IPS-20b (cell line): ENCODE measurements around the gene CACNA1C.

ENCODE experiments used
- H3K27ac ChIP-seq: one replicate; pipeline ENCODE4 v1.5.1; 2013; ENCODE audit warnings: low read length
- H3K27me3 ChIP-seq: 2 replicates; pipeline ENCODE4 v1.6.1; 2013; ENCODE audit warnings: mild to moderate bottlenecking, low read length, inconsistent platforms; ENCODE audit not compliant: insufficient read depth
- H3K36me3 ChIP-seq: 2 replicates; pipeline ENCODE4 v1.6.1; 2013; ENCODE audit warnings: low read depth, mild to moderate bottlenecking, inconsistent platforms, low read length, moderate library complexity; ENCODE audit not compliant: insufficient read depth
- H3K4me1 ChIP-seq: 2 replicates; pipeline ENCODE4 v1.6.1; 2013; ENCODE audit warnings: mild to moderate bottlenecking, control low read depth, inconsistent platforms, low read length, moderate library complexity; ENCODE audit not compliant: insufficient read depth
- H3K4me3 ChIP-seq: 2 replicates; pipeline ENCODE4 v1.5.1; 2013; ENCODE audit warnings: mild to moderate bottlenecking, low read length, inconsistent platforms
- H3K9ac ChIP-seq: 2 replicates; pipeline ENCODE4 v1.6.1; 2013; ENCODE audit warnings: low read depth, mild to moderate bottlenecking, inconsistent platforms, low read length, moderate library complexity
- H3K9me3 ChIP-seq: 2 replicates; pipeline ENCODE4 v1.6.1; 2013; ENCODE audit warnings: mild to moderate bottlenecking, low read depth, low read length, inconsistent platforms; ENCODE audit not compliant: insufficient read depth

Gene CACNA1C

GRCh38 chr12:2395354-2395977 lies 342.7 kb downstream of the CACNA1C start:
- H3K4me1 ChIP-seq, result no peaks in the 10 kb centered on the region
- H3K36me3 ChIP-seq, result no peaks in the 10 kb centered on the region
- H3K27me3 ChIP-seq, result no peaks in the 10 kb centered on the region
- H3K9me3 ChIP-seq, result no peaks in the 10 kb centered on the region
- no peak overlapping the region for H3K4me3 ChIP-seq
- H3K9ac ChIP-seq, result no peak overlapping the region
- H3K27ac ChIP-seq, result no peak overlapping the region

- no peaks in the 10 kb centered on the region for H3K9me3 ChIP-seq
- H3K4me3 ChIP-seq, result no peak overlapping the region
- H3K9ac ChIP-seq, result no peak overlapping the region
- H3K36me3 ChIP-seq, result no peaks in the 10 kb centered on the region
- H3K27me3 ChIP-seq, result no peaks in the 10 kb centered on the region
- H3K27ac ChIP-seq, result no peak overlapping the region
- H3K4me1 ChIP-seq, result no peaks in the 10 kb centered on the region
Measured at GRCh38 chr12:2396448-2396871, 343.7 kb downstream of the CACNA1C start.

- Histone ChIP-seq H3K36me3 (no peaks in the 10 kb centered on the region), H3K4me1 (no peaks in the 10 kb centered on the region), H3K27ac (no peak overlapping the region), H3K4me3 (no peak overlapping the region), H3K9ac (no peak overlapping the region), H3K27me3 (no peaks in the 10 kb centered on the region), H3K9me3 (no peaks in the 10 kb centered on the region)
Measured at GRCh38 chr12:2397356-2398045, 344.7 kb downstream of the CACNA1C start.

GRCh38 chr12:2401040-2401439 lies 348.3 kb downstream of the CACNA1C start:
- Histone ChIP-seq H3K9ac (no peak overlapping the region), H3K36me3 (no peaks in the 10 kb centered on the region), H3K4me1 (no peaks in the 10 kb centered on the region), H3K27me3 (no peaks in the 10 kb centered on the region), H3K9me3 (no peaks in the 10 kb centered on the region), H3K4me3 (no peak overlapping the region), H3K27ac (no peak overlapping the region)

GRCh38 chr12:2402073-2402579 lies 349.3 kb downstream of the CACNA1C start:
- Histone ChIP-seq H3K9ac (no peak overlapping the region), H3K4me3 (no peak overlapping the region), H3K27me3 (no peaks in the 10 kb centered on the region), H3K36me3 (no peaks in the 10 kb centered on the region), H3K9me3 (no peaks in the 10 kb centered on the region), H3K27ac (no peak overlapping the region), H3K4me1 (no peaks in the 10 kb centered on the region)

- H3K27ac ChIP-seq, result no peak overlapping the region
- H3K9me3 ChIP-seq, result no peaks in the 10 kb centered on the region
- no peaks in the 10 kb centered on the region for H3K27me3 ChIP-seq
- H3K36me3 ChIP-seq, result no peaks in the 10 kb centered on the region
- no peak overlapping the region for H3K4me3 ChIP-seq
- H3K4me1 ChIP-seq, result no peaks in the 10 kb centered on the region
- H3K9ac ChIP-seq, result no peak overlapping the region
Measured at GRCh38 chr12:2403221-2403976, 350.6 kb downstream of the CACNA1C start.

- no peak overlapping the region for H3K9ac ChIP-seq
- H3K27ac ChIP-seq, result no peak overlapping the region
- 0 out of 2 replicates have a peak, but pooled peaks cover 4% of the 10 kb centered on the region for H3K27me3 ChIP-seq
- no peak overlapping the region for H3K4me3 ChIP-seq
- H3K36me3 ChIP-seq, result no peaks in the 10 kb centered on the region
- H3K4me1 ChIP-seq, result no peaks in the 10 kb centered on the region
- no peaks in the 10 kb centered on the region for H3K9me3 ChIP-seq
Measured at GRCh38 chr12:2405039-2405438, 352.3 kb downstream of the CACNA1C start.

- Histone ChIP-seq H3K27ac (no peak overlapping the region), H3K4me1 (peaks cover 5% of the 10 kb centered on the region; the same call in 1 of the 2 replicates), H3K27me3 (0 out of 2 replicates have a peak, but pooled peaks cover 4% of the 10 kb centered on the region), H3K4me3 (no peak overlapping the region), H3K36me3 (no peaks in the 10 kb centered on the region), H3K9me3 (no peaks in the 10 kb centered on the region), H3K9ac (no peak overlapping the region)
Measured at GRCh38 chr12:2406903-2407302, 354.1 kb downstream of the CACNA1C start.

- Histone ChIP-seq H3K9me3 (no peaks in the 10 kb centered on the region), H3K27me3 (0 out of 2 replicates have a peak, but pooled peaks cover 4% of the 10 kb centered on the region), H3K4me1 (peaks cover 8% of the 10 kb centered on the region; the same call in 1 of the 2 replicates), H3K27ac (no peak overlapping the region), H3K36me3 (no peaks in the 10 kb centered on the region), H3K4me3 (no peak overlapping the region), H3K9ac (no peak overlapping the region)
Measured at GRCh38 chr12:2408262-2408661, 355.5 kb downstream of the CACNA1C start.

- H3K27me3 ChIP-seq, result 0 out of 2 replicates have a peak, but pooled peaks cover 4% of the 10 kb centered on the region
- no peaks in the 10 kb centered on the region for H3K36me3 ChIP-seq
- H3K9ac ChIP-seq, result no peak overlapping the region
- peaks cover 8% of the 10 kb centered on the region; the same call in 1 of the 2 replicates for H3K4me1 ChIP-seq
- H3K9me3 ChIP-seq, result no peaks in the 10 kb centered on the region
- H3K27ac ChIP-seq, result no peak overlapping the region
- H3K4me3 ChIP-seq, result no peak overlapping the region
Measured at GRCh38 chr12:2409656-2410265, 357.0 kb downstream of the CACNA1C start.

- no peak overlapping the region for H3K27ac ChIP-seq
- H3K27me3 ChIP-seq, result 0 out of 2 replicates have a peak, but pooled peaks cover 4% of the 10 kb centered on the region
- H3K9ac ChIP-seq, result no peak overlapping the region
- no peaks in the 10 kb centered on the region for H3K9me3 ChIP-seq
- H3K36me3 ChIP-seq, result no peaks in the 10 kb centered on the region
- H3K4me3 ChIP-seq, result no peak overlapping the region
- H3K4me1 ChIP-seq, result peaks cover 8% of the 10 kb centered on the region; the same call in 1 of the 2 replicates
Measured at GRCh38 chr12:2410496-2410895, 357.7 kb downstream of the CACNA1C start.
